Measurements from ENCODE around the gene ZNF408.
"Not testable (repeated sequence)": the region's sequence is repeated elsewhere in the genome, so short reads cannot be mapped to it uniquely, and the experiment has no call there.

Gene ZNF408

GRCh38 chr11:46700241-46701077 is at the start of gene ZNF408, which contains the start of gene ARHGAP1:
Gene ZNF408, plus strand, starts transcription at chr11:46701031. Its CDS starts 17 bp downstream, at chr11:46701048.
Gene ARHGAP1, minus strand, starts transcription at chr11:46700619. Its CDS starts 4,512 bp downstream, at chr11:46696107.
- DNase-seq: peak; percentile 99 to 100

GRCh38 chr11:46655631-46656030 is 45.2 kb upstream of the ZNF408 start:
- DNase-seq: no peak

- DNase-seq: no peak
Measured at GRCh38 chr11:46657186-46657585, 43.6 kb upstream of the ZNF408 start.

- DNase-seq: no peak
Measured at GRCh38 chr11:46658259-46658658, 42.6 kb upstream of the ZNF408 start.

- DNase-seq: no peak
Measured at GRCh38 chr11:46659908-46660307, 40.9 kb upstream of the ZNF408 start.

- no peak for DNase-seq
Measured at GRCh38 chr11:46661836-46662235, 39.0 kb upstream of the ZNF408 start.

GRCh38 chr11:46662366-46662765 is 38.5 kb upstream of the ZNF408 start:
- no peak for DNase-seq

GRCh38 chr11:46663277-46663940 is 37.4 kb upstream of the ZNF408 start:
- no peak for DNase-seq

GRCh38 chr11:46664612-46665011 is 36.2 kb upstream of the ZNF408 start:
- no peak for DNase-seq

- DNase-seq: no peak
Measured at GRCh38 chr11:46665356-46665755, 35.5 kb upstream of the ZNF408 start.

- no peak for DNase-seq
Measured at GRCh38 chr11:46666516-46666915, 34.3 kb upstream of the ZNF408 start.

GRCh38 chr11:46667043-46667481 is 33.8 kb upstream of the ZNF408 start:
- no peak for DNase-seq

- DNase-seq: no peak
Measured at GRCh38 chr11:46668480-46669085, 32.2 kb upstream of the ZNF408 start.

- peak; percentile 12 to 30 for DNase-seq
Measured at GRCh38 chr11:46669711-46670139, 31.1 kb upstream of the ZNF408 start.

- DNase-seq: not testable (repeated sequence)
Measured at GRCh38 chr11:46670521-46670920, 30.3 kb upstream of the ZNF408 start.

GRCh38 chr11:46671958-46672315 is 28.9 kb upstream of the ZNF408 start:
- no peak for DNase-seq

GRCh38 chr11:46672381-46672839 is 28.4 kb upstream of the ZNF408 start:
- no peak for DNase-seq

- DNase-seq: peak; percentile 67 to 71
Measured at GRCh38 chr11:46673713-46674462, 26.9 kb upstream of the ZNF408 start.

GRCh38 chr11:46674463-46675287 is 26.2 kb upstream of the ZNF408 start:
- peak; percentile 87 to 92 for DNase-seq

GRCh38 chr11:46675288-46675851 is 25.5 kb upstream of the ZNF408 start:
- peak; percentile 28 to 45 for DNase-seq

- no peak for DNase-seq
Measured at GRCh38 chr11:46675949-46676348, 24.9 kb upstream of the ZNF408 start.
